Neural cell (in vitro differentiated cells): Measurements from ENCODE around the gene ESPNL. TPM values are rescaled to one million over a fixed set of nuclear protein-coding genes. Genes with fewer than 3 reads are reported as not detected.

Experiments
- H2AFZ ChIP-seq: fragments of 200-600, 300-800 bp; sonication (generic), shearing (Covaris generic); 2 replicates; pipeline ENCODE4 v1.6.0; 2014; ENCODE audit warnings: low read depth, mild to moderate bottlenecking, antibody characterized with exemption, low read length, moderate library complexity
- H3F3A ChIP-seq: fragments of 200-600 bp; shearing (Covaris generic); 2 replicates; pipeline ENCODE4 v1.6.1; 2016; ENCODE audit warnings: mild to moderate bottlenecking, moderate library complexity, mixed read lengths, antibody characterized with exemption, low read length; ENCODE audit not compliant: insufficient read depth, poor library complexity, severe bottlenecking
- H3K27ac ChIP-seq: fragments of 200-600, 300-800 bp; sonication (generic), shearing (Covaris generic); 2 replicates; pipeline ENCODE4 v1.5.1; 2014; ENCODE audit warnings: mild to moderate bottlenecking, low read length, moderate library complexity
- H3K27me3 ChIP-seq: fragments of 300-800, 200-600 bp; sonication (generic), shearing (Covaris generic); 2 replicates; pipeline ENCODE4 v1.6.0; 2014; ENCODE audit warnings: mild to moderate bottlenecking, low read depth, low read length, moderate library complexity; ENCODE audit not compliant: insufficient read depth
- H3K36me3 ChIP-seq: fragments of 300-800, 200-600 bp; sonication (generic), shearing (Covaris generic); 2 replicates; pipeline ENCODE4 v1.5.1; 2014; ENCODE audit warnings: mild to moderate bottlenecking, antibody characterized with exemption, low read length, moderate library complexity; ENCODE audit not compliant: insufficient read depth
- H3K4me2 ChIP-seq: fragments of 300-800, 200-600 bp; sonication (generic), shearing (Covaris generic); 2 replicates; pipeline ENCODE4 v1.6.0; 2014; ENCODE audit warnings: mild to moderate bottlenecking, low read length
- H3K4me3 ChIP-seq: fragments of 300-800, 200-600 bp; sonication (generic), shearing (Covaris generic); 2 replicates; pipeline ENCODE4 v1.5.1; 2014; ENCODE audit warnings: mild to moderate bottlenecking, low read length, moderate library complexity
- H3K79me2 ChIP-seq: fragments of 200-600 bp; shearing (Covaris generic); replicated peaks from 2 replicates; pipeline ENCODE4 v1.6.0; 2014; ENCODE audit warnings: mild to moderate bottlenecking, low read length, moderate library complexity; ENCODE audit not compliant: insufficient read depth
- H3K9ac ChIP-seq: fragments of 300-800, 200-600 bp; sonication (generic), shearing (Covaris generic); 2 replicates; pipeline ENCODE4 v1.6.1; 2016; ENCODE audit warnings: mild to moderate bottlenecking, low read length, mixed read lengths
- H3K9me2 ChIP-seq: fragments of 200-600 bp; shearing (Covaris generic); 2 replicates; pipeline ENCODE4 v1.6.1; 2016; ENCODE audit warnings: mild to moderate bottlenecking, low read length, mixed read lengths; ENCODE audit not compliant: insufficient read depth
- H3K9me3 ChIP-seq: fragments of 200-600, 300-800 bp; sonication (generic), shearing (Covaris generic); 2 replicates; pipeline ENCODE4 v1.6.1; 2016; ENCODE audit warnings: mild to moderate bottlenecking, mixed run types, low read length, moderate library complexity, mixed read lengths
- H4K20me1 ChIP-seq: fragments of 200-600 bp; shearing (Covaris generic); 2 replicates; pipeline ENCODE4 v1.6.1; 2016; ENCODE audit warnings: mild to moderate bottlenecking, mixed run types; ENCODE audit not compliant: insufficient read depth
- CTCF ChIP-seq: fragments of 450-650 bp; IDR thresholded peaks from 2 replicates; pipeline ENCODE4 v1.5.1; 2014; ENCODE audit warnings: antibody characterized with exemption, mild to moderate bottlenecking, moderate library complexity; ENCODE audit not compliant: poor library complexity, severe bottlenecking
- EP300 ChIP-seq: fragments of 450-650 bp; conservative IDR thresholded peaks from 2 replicates; pipeline ENCODE4 v1.6.1; 2014; ENCODE audit warnings: antibody characterized with exemption, mild to moderate bottlenecking, moderate library complexity; ENCODE audit not compliant: poor library complexity, severe bottlenecking
- EZH2 ChIP-seq: fragments of 200-600, 300-800 bp; shearing (Covaris generic), sonication (generic); IDR thresholded peaks from 2 replicates; pipeline ENCODE4 v1.6.1; 2014; ENCODE audit warnings: antibody characterized with exemption, low read length, borderline replicate concordance, mild to moderate bottlenecking; ENCODE audit not compliant: insufficient read depth, poor library complexity, severe bottlenecking
- MXI1 ChIP-seq: fragments of 450-650 bp; conservative IDR thresholded peaks from 2 replicates; pipeline ENCODE4 v1.6.1; 2014; ENCODE audit warnings: antibody characterized with exemption, mild to moderate bottlenecking; ENCODE audit not compliant: poor library complexity, severe bottlenecking
- POLR2AphosphoS5 ChIP-seq: IDR thresholded peaks from 2 replicates; pipeline ENCODE4 v1.6.1; 2012
- RAD21 ChIP-seq: fragments of 450-650 bp; conservative IDR thresholded peaks from 2 replicates; pipeline ENCODE4 v1.6.1; 2014; ENCODE audit warnings: antibody characterized with exemption, mild to moderate bottlenecking, moderate library complexity
- REST ChIP-seq: IDR thresholded peaks from 2 replicates; pipeline ENCODE4 v1.6.1; 2012; ENCODE audit warnings: borderline replicate concordance
- SMC3 ChIP-seq: fragments of 450-650 bp; conservative IDR thresholded peaks from 2 replicates; pipeline ENCODE4 v1.6.1; 2014; ENCODE audit warnings: antibody characterized with exemption, mild to moderate bottlenecking, moderate library complexity; ENCODE audit not compliant: poor library complexity
- TAF1 ChIP-seq: IDR thresholded peaks from 2 replicates; pipeline ENCODE4 v1.6.1; 2012; ENCODE audit warnings: low read depth
- polyA plus RNA-seq: library from polyadenylated mRNA; depleted of rRNA; stranded (reverse); fragments of >200 nt; gene quantifications from 2 replicates; pipeline ENCODE4 v1.2.3, GENCODE V29; 2014

The ESPNL gene
- polyA plus RNA-seq, 1 donor from 2014 or later, result 0.69 TPM

- Histone ChIP-seq H3K27ac (no peak overlapping the region), H3K9ac (no peak overlapping the region), H3F3A (no peaks in the 10 kb centered on the region), H3K9me2 (no peaks in the 10 kb centered on the region), H3K4me2 (no peak overlapping the region), H3K36me3 (no peaks in the 10 kb centered on the region), H3K4me3 (no peak overlapping the region), H3K79me2 (no peaks in the 10 kb centered on the region), H2AFZ (no peak overlapping the region), H3K9me3 (no peaks in the 10 kb centered on the region), H4K20me1 (no peaks in the 10 kb centered on the region), H3K27me3 (no peaks in the 10 kb centered on the region)
- TF ChIP-seq EZH2, result no peak
- no peak for TF ChIP-seq EP300
- no peak for TF ChIP-seq MXI1
- TF ChIP-seq CTCF, result no peak
- no peak for TF ChIP-seq RAD21
- TF ChIP-seq POLR2AphosphoS5, result no peak
- TF ChIP-seq REST, result no peak
- no peak for TF ChIP-seq TAF1
- no peak for TF ChIP-seq SMC3
Measured at GRCh38 chr2:238133499-238134392, 33.6 kb downstream of the ESPNL start.

GRCh38 chr2:238134393-238134785 is 34.2 kb downstream of the ESPNL start:
- Histone ChIP-seq H3K9me2 (no peaks in the 10 kb centered on the region), H3K9ac (no peak overlapping the region), H3K36me3 (no peaks in the 10 kb centered on the region), H4K20me1 (no peaks in the 10 kb centered on the region), H3K27me3 (no peaks in the 10 kb centered on the region), H3K9me3 (no peaks in the 10 kb centered on the region), H3K4me2 (no peak overlapping the region), H2AFZ (no peak overlapping the region), H3K27ac (no peak overlapping the region), H3K79me2 (no peaks in the 10 kb centered on the region), H3F3A (no peaks in the 10 kb centered on the region), H3K4me3 (no peak overlapping the region)
- TF ChIP-seq POLR2AphosphoS5 (no peak), RAD21 (no peak), CTCF (no peak), EP300 (no peak), EZH2 (no peak), REST (no peak), MXI1 (no peak), SMC3 (no peak), TAF1 (no peak)
